ENCODE data around the gene YJEFN3. TPM values are rescaled to one million over a fixed set of nuclear protein-coding genes. Genes with fewer than 3 reads are reported as not detected.
A peak's percentile ranks its signal among the peaks of the same experiment; 100 is the strongest.

Gene YJEFN3
- total RNA-seq, 2 donors from 2014 or later = 8.1 to 19.3 TPM

DNA sequence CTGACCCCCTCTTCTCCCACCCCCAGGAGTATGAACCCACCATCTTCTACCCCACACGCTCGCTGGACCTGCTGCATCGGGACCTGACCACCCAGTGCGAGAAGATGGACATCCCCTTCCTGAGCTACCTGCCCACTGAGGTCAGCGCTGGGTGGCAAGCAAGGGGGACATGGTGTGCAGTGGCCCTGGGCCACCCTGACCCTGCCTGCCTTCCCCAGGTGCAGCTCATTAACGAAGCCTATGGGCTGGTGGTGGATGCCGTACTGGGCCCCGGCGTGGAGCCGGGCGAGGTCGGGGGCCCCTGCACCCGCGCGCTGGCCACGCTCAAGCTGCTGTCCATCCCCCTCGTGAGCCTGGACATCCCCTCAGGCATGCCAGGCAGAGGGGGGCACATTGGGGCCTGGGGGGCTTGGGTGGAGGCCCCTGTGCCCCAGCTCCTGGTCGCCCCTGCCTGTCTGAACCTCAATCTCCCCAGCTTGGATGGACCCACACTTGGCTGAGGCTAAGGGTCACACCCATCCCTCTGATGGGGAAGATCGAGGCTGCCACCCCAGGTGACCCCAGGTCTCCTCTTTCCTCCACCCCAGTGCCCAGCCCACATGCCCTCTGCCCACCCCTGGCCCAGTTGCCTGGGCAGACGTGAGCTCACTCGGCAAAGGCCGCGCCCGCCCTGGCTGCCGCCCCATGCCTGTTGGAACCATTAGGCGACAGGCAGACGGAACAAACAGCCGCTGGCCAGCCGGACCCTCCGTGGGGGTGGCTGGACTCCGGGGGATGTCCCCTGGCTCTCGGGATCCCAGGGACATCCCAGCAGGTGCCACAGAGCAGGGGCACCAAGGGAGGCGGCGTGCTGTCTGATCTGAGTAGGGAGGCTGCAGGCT lies 6.8 kb downstream of the YJEFN3 start:
- H3K27ac ChIP-seq = no peak overlapping the region
- no peaks in the 10 kb centered on the region for H3K9me3 ChIP-seq
- no peaks in the 10 kb centered on the region for H3K36me3 ChIP-seq
- no peaks in the 10 kb centered on the region for H3K27me3 ChIP-seq (replicated peaks; ENCODE audit: insufficient read depth)
- intact Hi-C loops (cut with DNase I) = no loop called here
- WGBS = 95% methylated on average over 19 of the region's 34 CpGs
- no peak for TF ChIP-seq POLR2A (IDR thresholded peaks at IDR 0.05)
- TF ChIP-seq, protein P1, sequence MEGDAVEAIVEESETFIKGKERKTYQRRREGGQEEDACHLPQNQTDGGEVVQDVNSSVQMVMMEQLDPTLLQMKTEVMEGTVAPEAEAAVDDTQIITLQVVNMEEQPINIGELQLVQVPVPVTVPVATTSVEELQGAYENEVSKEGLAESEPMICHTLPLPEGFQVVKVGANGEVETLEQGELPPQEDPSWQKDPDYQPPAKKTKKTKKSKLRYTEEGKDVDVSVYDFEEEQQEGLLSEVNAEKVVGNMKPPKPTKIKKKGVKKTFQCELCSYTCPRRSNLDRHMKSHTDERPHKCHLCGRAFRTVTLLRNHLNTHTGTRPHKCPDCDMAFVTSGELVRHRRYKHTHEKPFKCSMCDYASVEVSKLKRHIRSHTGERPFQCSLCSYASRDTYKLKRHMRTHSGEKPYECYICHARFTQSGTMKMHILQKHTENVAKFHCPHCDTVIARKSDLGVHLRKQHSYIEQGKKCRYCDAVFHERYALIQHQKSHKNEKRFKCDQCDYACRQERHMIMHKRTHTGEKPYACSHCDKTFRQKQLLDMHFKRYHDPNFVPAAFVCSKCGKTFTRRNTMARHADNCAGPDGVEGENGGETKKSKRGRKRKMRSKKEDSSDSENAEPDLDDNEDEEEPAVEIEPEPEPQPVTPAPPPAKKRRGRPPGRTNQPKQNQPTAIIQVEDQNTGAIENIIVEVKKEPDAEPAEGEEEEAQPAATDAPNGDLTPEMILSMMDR (IDR thresholded peaks at IDR 0.05) = no peak
- TF ChIP-seq POLR2AphosphoS5 (IDR thresholded peaks at IDR 0.05) = no peak
- no peak for DNase-seq (ENCODE audit: low spot score)
- no peak overlapping the region for H3K4me3 ChIP-seq
- peaks cover 3% of the 10 kb centered on the region for H3K4me1 ChIP-seq (replicated peaks)

DNA sequence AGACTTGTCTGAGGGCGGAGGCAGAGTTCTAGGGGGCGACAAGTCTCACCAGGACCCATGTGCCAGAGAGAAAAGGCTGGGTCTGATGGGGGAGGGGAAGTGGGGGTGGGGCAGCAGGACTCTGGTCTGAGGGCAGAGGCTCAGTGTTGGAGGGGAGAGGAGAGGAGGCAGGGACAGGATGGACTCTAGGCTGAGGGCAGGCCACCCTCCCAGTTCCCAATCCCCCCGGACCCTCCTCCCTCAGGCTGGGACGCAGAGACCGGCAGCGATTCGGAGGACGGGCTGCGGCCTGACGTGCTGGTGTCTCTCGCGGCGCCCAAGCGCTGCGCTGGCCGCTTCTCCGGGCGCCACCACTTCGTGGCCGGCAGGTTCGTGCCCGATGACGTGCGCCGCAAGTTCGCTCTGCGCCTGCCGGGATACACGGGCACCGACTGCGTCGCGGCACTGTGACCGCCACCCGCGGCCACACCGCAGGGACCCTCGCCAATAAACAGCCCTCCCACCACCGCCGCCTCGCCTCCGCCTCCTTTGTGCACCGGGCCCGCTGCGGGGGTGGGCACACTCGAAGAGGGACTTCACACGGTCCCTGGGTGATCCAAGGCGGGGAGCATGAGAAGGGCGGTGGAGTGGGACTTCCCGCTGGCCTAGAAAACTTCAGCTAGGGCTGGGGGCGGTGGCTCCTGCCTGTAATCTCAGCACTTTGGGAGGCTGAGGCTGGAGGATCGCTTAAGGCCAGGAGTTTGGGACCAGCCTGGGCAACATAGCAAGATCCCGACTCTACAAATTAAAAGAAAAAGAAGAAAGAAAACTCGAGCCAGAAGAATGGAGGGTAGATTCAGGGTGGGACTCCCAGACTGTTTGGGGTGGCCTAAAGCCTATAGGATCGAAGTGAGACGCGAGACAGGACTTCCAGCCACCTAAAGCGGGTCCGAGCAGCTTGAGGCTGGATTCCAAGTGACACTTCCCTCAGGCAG lies 8.7 kb downstream of the YJEFN3 start:
- peaks cover 6% of the 10 kb centered on the region for H3K27me3 ChIP-seq (replicated peaks; ENCODE audit: insufficient read depth)
- peak overlapping the region; percentile 15 to 27 for H3K4me3 ChIP-seq
- no peaks in the 10 kb centered on the region for H3K9me3 ChIP-seq
- TF ChIP-seq, protein P1 (IDR thresholded peaks at IDR 0.05) = no peak
- no peak for TF ChIP-seq POLR2AphosphoS5 (IDR thresholded peaks at IDR 0.05)
- TF ChIP-seq POLR2A (IDR thresholded peaks at IDR 0.05) = no peak
- H3K27ac ChIP-seq = no peak overlapping the region
- DNase-seq (ENCODE audit: low spot score) = no peak
- H3K36me3 ChIP-seq = no peaks in the 10 kb centered on the region
- intact Hi-C loops (cut with DNase I) = no loop called here
- WGBS = 33% methylated on average over 54 of the region's 59 CpGs
- peaks cover 8% of the 10 kb centered on the region for H3K4me1 ChIP-seq (replicated peaks)

DNA sequence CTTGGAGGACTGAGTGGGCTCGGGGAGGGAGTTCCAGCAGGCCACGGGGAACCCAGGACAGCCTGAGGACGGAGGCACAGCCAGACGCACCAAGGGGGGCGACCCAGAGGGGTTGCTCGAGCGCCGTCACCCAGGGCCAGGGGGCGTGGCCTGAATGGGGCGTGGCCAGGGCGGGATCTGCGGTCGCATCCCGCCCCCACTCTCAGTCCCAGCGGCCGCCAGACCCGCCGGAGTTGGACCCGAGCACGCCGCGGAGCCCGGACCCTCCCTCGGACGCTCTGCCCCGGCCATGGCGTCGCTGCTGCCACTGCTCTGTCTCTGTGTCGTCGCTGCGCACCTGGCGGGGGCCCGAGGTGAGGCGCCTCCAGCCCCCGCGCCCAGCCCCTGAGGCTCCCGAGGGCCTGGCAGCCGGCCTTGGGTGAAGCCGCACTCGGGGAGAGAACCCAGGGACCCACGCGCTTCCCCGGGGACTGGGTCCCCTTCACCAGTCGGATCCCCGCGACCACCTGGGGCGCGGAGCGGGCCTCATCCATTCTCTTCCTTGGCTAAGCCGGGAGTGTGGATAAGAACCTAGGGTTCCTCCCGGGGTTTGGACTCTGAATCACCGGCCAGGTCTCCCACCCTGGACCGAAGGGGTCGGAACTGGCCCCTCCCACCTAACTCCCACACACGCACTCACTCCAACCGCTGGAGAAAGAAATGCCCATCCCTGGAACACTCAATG lies 9.5 kb downstream of the YJEFN3 start, which contains the start of gene CILP2:
TSS of gene CILP2 (plus strand) at position 205 of the 724 bp plus-strand sequence. CDS start at position 290, 85 bp downstream.
- DNase-seq (ENCODE audit: low spot score) = no peak
- Histone ChIP-seq H3K36me3 (no peaks in the 10 kb centered on the region), H3K4me3 (peak within 1 kb of the TSS; percentile 15 to 27), H3K4me1 (replicated peaks) (peaks cover 8% of the 10 kb centered on the region), H3K9me3 (no peaks in the 10 kb centered on the region), H3K27me3 (replicated peaks; ENCODE audit: insufficient read depth) (peaks cover 6% of the 10 kb centered on the region), H3K27ac (no peak within 1 kb of the TSS)
- TF ChIP-seq POLR2AphosphoS5 (IDR thresholded peaks at IDR 0.05) (no peak), POLR2A (IDR thresholded peaks at IDR 0.05) (no peak)
- TF ChIP-seq, protein P1 (IDR thresholded peaks at IDR 0.05) = no peak
- intact Hi-C loops (cut with DNase I) = no loop called here
- WGBS = 2% methylated on average over 54 of the region's 56 CpGs

DNA sequence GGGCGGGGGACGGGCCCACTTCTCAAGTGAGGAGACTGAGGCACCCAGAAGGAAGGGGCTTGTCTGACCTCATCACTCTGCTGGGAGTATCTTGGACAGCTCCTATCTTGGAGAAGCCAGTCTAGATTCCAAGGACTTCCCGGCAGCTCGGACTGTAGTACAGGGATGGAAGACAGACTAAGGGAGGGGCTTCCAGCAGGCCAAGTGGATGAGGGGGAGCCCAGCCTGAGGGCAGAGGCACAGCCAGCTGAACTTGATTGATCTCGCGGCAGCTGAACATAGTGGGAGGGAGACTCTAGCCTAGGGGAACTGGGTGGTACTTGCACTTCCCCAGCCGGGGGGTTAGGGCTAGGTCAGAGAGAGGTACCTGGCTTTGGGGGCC lies 10.1 kb downstream of the YJEFN3 start:
- peaks cover 8% of the 10 kb centered on the region for H3K4me1 ChIP-seq (replicated peaks)
- H3K27me3 ChIP-seq (replicated peaks; ENCODE audit: insufficient read depth) = peaks cover 6% of the 10 kb centered on the region
- no peaks in the 10 kb centered on the region for H3K36me3 ChIP-seq
- no peaks in the 10 kb centered on the region for H3K9me3 ChIP-seq
- intact Hi-C loops (cut with DNase I) = no loop called here
- WGBS = 27% methylated on average over 7 of the region's 7 CpGs
- no peak overlapping the region for H3K27ac ChIP-seq
- TF ChIP-seq POLR2A (IDR thresholded peaks at IDR 0.05) (no peak), POLR2AphosphoS5 (IDR thresholded peaks at IDR 0.05) (no peak)
- TF ChIP-seq, protein P1 (IDR thresholded peaks at IDR 0.05) = no peak
- H3K4me3 ChIP-seq = no peak overlapping the region
- no peak for DNase-seq (ENCODE audit: low spot score)

Data from prostate gland (tissue), 2 donors.